Skeletal muscle satellite cell (primary cell): ENCODE results near the gene MST1R.
"Not testable (repeated sequence)": the region's sequence is repeated elsewhere in the genome, so short reads cannot be mapped to it uniquely, and the experiment has no call there.

Source experiments
- H3K27me3 ChIP-seq: 2 replicates; pipeline ENCODE4 v1.7.0; 2013; ENCODE audit warnings: low read length; ENCODE audit not compliant: control insufficient read depth, insufficient read depth
- H3K36me3 ChIP-seq: 2 replicates; pipeline ENCODE4 v1.7.0; 2013; ENCODE audit warnings: mild to moderate bottlenecking, control low read depth, low read length; ENCODE audit not compliant: insufficient read depth
- H3K4me1 ChIP-seq: 2 replicates; pipeline ENCODE4 v1.7.0; 2013; ENCODE audit warnings: low read length; ENCODE audit not compliant: control insufficient read depth, insufficient read depth
- H3K4me2 ChIP-seq: 2 replicates; pipeline ENCODE4 v1.7.0; 2013; ENCODE audit warnings: mild to moderate bottlenecking, low read length
- H3K4me3 ChIP-seq: 2 replicates; pipeline ENCODE4 v1.7.0; 2013; ENCODE audit warnings: low read length
- H3K9ac ChIP-seq: 2 replicates; pipeline ENCODE4 v1.7.0; 2013; ENCODE audit warnings: mild to moderate bottlenecking, low read depth, low read length, moderate library complexity
- H3K9me3 ChIP-seq: replicated peaks from 2 replicates; pipeline ENCODE4 v1.7.0; 2013; ENCODE audit warnings: mild to moderate bottlenecking, control low read depth, low read length

Gene MST1R

DNA sequence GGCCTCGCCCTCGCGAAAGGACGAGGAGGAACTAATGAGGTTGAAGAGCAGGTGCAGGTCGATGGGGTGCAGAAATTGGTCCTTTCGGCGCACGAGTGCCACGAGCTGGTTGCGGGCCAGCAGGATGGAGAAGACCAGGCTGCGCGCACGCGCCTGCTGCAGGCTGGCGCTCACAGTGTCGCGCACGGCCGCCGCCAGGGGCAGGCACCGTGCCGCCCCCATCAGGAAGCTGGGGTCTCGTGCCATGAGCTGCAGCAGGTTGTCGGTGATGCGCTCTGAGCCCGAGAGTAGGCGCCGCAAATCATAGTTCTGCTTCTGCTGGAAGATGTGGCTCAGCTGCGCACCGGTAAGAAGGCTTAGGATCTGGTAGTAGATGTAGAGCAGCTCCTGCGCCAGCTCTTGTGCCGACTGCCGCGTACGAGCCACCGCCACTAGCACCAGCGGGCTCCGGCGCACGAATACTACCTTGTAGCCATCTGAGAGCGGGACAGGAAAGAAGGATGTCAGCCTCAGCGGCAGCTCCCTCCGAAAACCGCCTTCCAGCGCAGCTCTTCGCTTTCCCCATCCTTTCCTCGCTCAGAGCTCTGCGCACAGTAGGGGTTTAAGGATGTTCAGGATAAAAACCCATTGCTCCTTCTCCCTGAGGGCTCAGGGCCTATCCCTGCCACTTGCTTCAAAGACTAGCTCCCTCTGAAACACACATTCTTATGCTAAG, 6.9 kb upstream of the MST1R start:
- H3K4me2 ChIP-seq = no peak overlapping the region
- H3K4me3 ChIP-seq = no peak overlapping the region
- no peaks in the 10 kb centered on the region for H3K27me3 ChIP-seq
- H3K9me3 ChIP-seq = no peaks in the 10 kb centered on the region
- H3K9ac ChIP-seq = no peak overlapping the region
- H3K4me1 ChIP-seq = peaks cover 11% of the 10 kb centered on the region
- H3K36me3 ChIP-seq = peaks cover 28% of the 10 kb centered on the region

DNA sequence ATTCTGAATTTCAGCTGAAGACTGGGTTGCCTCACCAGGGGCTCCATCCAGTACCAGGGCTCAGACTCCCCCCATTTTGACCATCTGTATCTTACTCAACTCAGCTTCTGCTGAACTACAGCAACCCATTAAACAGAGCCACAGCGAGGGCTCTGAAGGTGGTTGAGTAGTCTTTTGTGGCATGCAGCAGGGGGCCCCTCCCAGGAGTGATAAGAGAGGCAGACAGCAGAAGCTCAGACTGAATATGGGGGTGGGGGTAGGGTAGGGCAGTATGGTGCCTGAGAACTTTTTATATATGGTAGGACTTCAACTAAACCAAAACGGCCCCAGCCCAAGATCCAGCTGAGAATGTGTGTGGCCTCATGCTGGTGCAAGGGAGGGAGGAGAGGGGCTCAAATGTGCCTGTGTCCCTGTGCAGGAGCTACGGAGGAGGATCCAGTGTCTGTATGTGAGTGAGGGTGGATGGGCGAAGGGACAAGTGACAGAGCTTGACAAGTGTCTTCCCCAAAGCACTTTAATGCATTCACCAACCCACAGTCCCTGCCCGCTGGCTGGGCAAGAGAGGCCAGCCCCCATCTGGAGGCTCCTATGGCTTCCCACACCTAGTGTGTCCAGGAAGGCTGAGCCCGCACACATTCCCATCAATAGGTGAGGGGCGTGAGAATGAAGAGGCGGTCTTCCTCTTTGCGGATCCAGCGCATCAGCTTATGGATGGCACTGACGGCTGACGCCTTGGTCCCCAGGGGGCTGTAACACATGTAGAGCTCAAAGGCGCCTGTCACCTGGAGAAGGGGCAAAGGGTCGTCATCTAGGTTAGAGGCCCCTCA, 4.9 kb upstream of the MST1R start:
- Histone ChIP-seq H3K9ac (no peak overlapping the region), H3K4me2 (no peak overlapping the region), H3K27me3 (no peaks in the 10 kb centered on the region), H3K9me3 (no peaks in the 10 kb centered on the region), H3K4me1 (peaks cover 14% of the 10 kb centered on the region), H3K36me3 (peaks cover 28% of the 10 kb centered on the region), H3K4me3 (no peak overlapping the region)

- Histone ChIP-seq H3K4me3 (peak overlapping the region; percentile 54), H3K4me2 (peak overlapping the region; percentile 73), H3K9ac (no peak overlapping the region), H3K36me3 (peaks cover 17% of the 10 kb centered on the region), H3K27me3 (no peaks in the 10 kb centered on the region), H3K4me1 (peaks cover 16% of the 10 kb centered on the region), H3K9me3 (no peaks in the 10 kb centered on the region)
Observed at GRCh38 chr3:49906073-49906743, 2.5 kb upstream of the MST1R start.

- not testable (repeated sequence) for H3K9ac ChIP-seq
Observed at GRCh38 chr3:49904448-49904847, 775 bp upstream of the MST1R start.

GRCh38 chr3:49902511-49903345, 945 bp downstream of the MST1R start:
- Histone ChIP-seq H3K9me3 (no peaks in the 10 kb centered on the region), H3K36me3 (no peaks in the 10 kb centered on the region), H3K4me3 (no peak overlapping the region), H3K4me2 (no peak overlapping the region), H3K9ac (no peak overlapping the region), H3K4me1 (peaks cover 30% of the 10 kb centered on the region), H3K27me3 (no peaks in the 10 kb centered on the region)

More at GRCh38 chr3:49904448-49904847, 775 bp upstream of the MST1R start:
- H3K4me1 ChIP-seq = peaks cover 30% of the 10 kb centered on the region
- not testable (repeated sequence) for H3K27me3 ChIP-seq, H3K4me3 ChIP-seq, H3K9me3 ChIP-seq, H3K36me3 ChIP-seq, H3K4me2 ChIP-seq

GRCh38 chr3:49901366-49902339, 2.0 kb downstream of the MST1R start:
- Histone ChIP-seq H3K4me2 (peak overlapping the region; percentile 50), H3K9me3 (no peaks in the 10 kb centered on the region), H3K4me3 (no peak overlapping the region), H3K27me3 (no peaks in the 10 kb centered on the region), H3K4me1 (peaks cover 30% of the 10 kb centered on the region), H3K9ac (no peak overlapping the region), H3K36me3 (no peaks in the 10 kb centered on the region)

DNA sequence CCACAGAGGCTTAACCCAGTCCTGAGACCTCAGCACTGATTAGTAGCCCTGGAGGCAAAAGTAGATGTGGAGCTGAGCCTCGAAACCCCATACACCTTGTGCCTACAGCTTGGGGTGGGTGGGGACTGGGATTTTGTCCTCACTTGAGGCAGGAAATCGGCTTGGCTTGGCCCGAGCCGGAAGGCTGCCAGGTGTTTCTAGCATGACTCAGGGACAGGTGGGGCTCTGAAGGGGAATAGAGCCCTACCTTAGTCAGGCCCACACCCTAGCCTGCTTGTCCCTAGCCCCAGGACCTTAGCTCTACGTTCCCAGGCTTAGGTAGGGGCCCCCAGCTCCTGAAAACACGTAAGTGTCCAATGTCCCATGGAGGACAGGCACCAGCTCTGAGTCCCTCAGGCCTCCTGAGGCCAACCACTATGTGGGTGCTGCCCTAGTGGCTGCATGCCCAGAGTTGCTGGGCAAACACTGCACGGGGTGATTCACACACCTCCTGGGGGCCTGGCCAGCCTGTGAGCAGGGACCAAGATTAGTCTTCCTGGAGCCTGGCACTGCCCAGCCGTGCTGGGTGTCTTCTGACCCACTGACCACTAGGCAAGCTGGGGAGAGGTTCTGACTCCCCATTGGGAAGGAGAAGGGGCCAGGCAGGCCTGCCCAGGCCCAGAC, 3.1 kb downstream of the MST1R start:
- Histone ChIP-seq H3K9me3 (no peaks in the 10 kb centered on the region), H3K9ac (no peak overlapping the region), H3K36me3 (no peaks in the 10 kb centered on the region), H3K4me3 (no peak overlapping the region), H3K27me3 (no peaks in the 10 kb centered on the region), H3K4me2 (peak overlapping the region; percentile 50), H3K4me1 (peaks cover 20% of the 10 kb centered on the region)

DNA sequence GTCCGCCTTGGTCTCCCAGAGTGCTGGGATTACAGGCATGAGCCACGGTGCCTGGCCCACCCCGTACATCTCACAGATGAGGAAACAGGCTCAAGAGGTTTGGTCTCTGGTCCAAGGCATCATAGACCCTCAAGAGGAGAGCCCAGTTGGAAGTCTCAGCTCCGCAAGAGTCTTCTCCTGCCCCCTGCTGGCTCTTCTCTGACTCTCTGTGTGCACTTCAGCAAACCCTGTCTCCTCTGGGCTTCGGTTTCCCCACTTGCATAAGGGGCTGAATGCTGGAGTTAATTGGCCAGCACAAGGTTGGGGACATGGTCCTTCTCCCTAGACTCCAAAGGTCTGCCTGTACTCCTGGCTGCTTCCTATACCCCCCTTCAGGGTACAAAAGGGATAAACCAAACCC, 3.9 kb downstream of the MST1R start:
- H3K9ac ChIP-seq = no peak overlapping the region
- H3K4me2 ChIP-seq = no peak overlapping the region
- no peak overlapping the region for H3K4me3 ChIP-seq

GRCh38 chr3:49898991-49899390, 4.7 kb downstream of the MST1R start:
- peaks cover 19% of the 10 kb centered on the region for H3K4me1 ChIP-seq
- H3K36me3 ChIP-seq = no peaks in the 10 kb centered on the region
- H3K4me2 ChIP-seq = no peak overlapping the region
- H3K4me3 ChIP-seq = no peak overlapping the region
- no peaks in the 10 kb centered on the region for H3K27me3 ChIP-seq
- H3K9ac ChIP-seq = no peak overlapping the region
- no peaks in the 10 kb centered on the region for H3K9me3 ChIP-seq

More for the DNA sequence above, 3.9 kb downstream of the MST1R start:
- Histone ChIP-seq H3K36me3 (no peaks in the 10 kb centered on the region), H3K4me1 (peaks cover 19% of the 10 kb centered on the region), H3K9me3 (no peaks in the 10 kb centered on the region), H3K27me3 (no peaks in the 10 kb centered on the region)

DNA sequence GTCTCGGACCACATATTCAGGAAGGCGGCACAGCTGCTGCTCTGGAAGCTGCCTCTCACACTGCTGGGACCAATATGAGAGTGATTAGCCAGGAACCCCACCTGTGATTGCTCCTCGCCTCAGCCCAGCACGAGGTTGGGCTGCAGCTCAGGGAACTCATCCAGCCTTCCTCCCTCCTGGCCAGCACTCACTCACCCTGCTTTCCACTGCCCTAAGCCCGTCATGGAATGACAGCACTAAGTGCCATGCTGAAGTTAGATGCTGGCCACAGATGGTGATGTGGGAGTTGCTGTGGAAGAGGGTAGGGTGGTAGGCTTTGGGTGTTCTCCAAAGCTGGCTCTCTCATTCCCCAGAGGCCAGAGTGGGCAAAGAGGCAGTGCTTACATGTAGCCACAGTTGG, 7.3 kb downstream of the MST1R start:
- no peak overlapping the region for H3K9ac ChIP-seq
- no peak overlapping the region for H3K4me2 ChIP-seq
- no peaks in the 10 kb centered on the region for H3K9me3 ChIP-seq
- H3K36me3 ChIP-seq = no peaks in the 10 kb centered on the region
- H3K27me3 ChIP-seq = no peaks in the 10 kb centered on the region
- H3K4me3 ChIP-seq = no peak overlapping the region
- H3K4me1 ChIP-seq = peaks cover 15% of the 10 kb centered on the region
